CD4-positive, alpha-beta T cell treated with Interleukin-15 for 4 hours (primary cell): ENCODE results near the gene TRAF3IP1.
"Not testable (repeated sequence)": the region's sequence is repeated elsewhere in the genome, so short reads cannot be mapped to it uniquely, and the experiment has no call there.

Source experiments
- DNase-seq: peaks from one replicate; pipeline ENCODE4 v3.0.0-alpha.2; 2020; ENCODE audit warnings: low spot score

TRAF3IP1 gene

DNA sequence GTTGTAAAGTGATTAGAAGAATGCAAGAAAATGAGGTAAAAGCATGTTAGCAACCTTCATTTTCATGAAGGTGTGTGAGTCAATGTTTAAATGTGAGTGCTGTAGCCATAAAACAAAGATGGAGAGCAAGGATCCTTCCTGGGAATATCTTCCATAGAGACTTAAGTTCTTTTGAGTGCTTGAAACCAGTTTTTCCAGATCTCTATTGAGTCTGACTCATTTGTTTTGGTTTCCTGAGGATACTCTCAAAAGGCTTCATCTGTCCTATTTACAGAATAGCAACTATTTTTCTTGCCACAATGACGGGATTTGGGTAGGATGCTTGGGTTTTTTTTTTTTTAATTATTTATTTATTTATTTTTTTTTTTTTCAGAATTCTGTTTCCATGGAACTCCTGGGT, 60.5 kb downstream of the TRAF3IP1 start:
- no peak for DNase-seq

DNA sequence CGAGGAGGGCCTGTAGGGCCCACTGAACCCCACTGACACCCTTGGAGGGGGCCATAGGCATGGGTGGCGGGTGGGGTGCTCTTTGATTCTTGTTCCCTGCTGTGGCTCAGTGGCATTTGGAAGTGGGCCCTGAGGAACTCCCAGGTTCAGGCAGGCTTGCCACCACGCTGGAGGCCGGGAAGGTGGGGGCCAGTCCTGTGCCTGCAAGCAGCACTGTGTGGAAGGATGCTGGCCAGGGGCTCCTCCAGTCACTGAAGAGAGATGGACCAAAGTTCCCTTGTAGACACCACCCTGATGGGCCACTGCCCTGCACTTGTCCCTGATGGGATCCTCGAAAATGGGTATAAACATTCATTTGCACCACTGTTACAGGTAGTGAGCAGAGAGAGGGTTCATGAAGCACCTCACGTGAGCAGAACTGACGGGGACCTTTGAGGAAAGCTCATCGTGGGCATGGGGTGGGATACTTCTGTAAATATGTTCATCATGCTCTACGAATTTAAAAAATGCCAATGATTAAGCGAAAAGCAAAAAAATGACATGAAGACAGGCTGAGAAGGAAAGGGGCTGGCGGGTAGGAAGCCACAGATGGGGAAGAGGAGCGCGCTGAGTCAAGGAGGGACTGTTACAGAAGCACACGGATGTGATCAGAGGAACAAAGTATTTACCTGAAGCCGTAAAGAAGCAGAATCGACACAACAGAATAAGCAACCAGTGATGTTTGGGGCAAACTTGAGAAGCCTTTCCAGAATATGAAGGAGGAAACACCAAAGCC, 61.2 kb downstream of the TRAF3IP1 start:
- DNase-seq = no peak

DNA sequence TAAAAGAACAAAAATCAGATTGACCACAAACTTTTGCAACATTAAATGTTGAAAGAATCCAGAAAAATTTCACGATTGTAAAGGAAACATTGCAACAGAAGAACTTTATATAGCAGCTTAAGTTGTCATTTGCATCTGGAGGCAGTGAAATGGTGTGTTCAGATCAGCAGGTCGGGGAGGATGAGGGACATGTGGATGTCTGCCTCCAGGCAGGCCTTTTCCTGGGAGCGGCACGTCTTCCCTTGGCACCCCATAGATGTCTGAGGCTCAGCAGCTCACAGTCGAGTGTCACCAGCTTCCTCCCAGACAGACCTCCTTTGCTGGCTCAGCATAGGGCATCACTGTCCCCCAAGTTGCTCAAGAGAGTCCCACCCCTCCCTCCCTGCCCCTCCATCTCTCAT, 62.1 kb downstream of the TRAF3IP1 start:
- DNase-seq = no peak

DNA sequence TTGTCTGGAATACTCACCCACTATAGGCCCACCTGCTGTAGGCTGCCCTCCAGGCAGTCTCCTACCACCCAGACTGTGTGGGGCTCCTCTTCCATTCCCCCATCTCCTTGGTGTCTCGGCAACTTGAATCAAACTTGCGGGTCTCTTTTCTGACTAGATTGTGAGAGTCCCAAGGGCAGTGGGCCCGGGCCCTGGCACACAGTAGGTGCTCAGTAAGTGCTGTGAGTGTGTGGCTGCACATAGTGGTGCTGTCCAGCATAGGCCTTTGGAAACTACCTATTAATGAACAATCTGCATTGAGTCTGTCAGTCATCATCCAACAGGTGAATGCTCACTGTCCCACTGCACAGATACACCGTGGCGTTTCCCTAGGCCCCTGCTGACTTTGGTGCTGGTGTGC, 62.8 kb downstream of the TRAF3IP1 start:
- no peak for DNase-seq

DNA sequence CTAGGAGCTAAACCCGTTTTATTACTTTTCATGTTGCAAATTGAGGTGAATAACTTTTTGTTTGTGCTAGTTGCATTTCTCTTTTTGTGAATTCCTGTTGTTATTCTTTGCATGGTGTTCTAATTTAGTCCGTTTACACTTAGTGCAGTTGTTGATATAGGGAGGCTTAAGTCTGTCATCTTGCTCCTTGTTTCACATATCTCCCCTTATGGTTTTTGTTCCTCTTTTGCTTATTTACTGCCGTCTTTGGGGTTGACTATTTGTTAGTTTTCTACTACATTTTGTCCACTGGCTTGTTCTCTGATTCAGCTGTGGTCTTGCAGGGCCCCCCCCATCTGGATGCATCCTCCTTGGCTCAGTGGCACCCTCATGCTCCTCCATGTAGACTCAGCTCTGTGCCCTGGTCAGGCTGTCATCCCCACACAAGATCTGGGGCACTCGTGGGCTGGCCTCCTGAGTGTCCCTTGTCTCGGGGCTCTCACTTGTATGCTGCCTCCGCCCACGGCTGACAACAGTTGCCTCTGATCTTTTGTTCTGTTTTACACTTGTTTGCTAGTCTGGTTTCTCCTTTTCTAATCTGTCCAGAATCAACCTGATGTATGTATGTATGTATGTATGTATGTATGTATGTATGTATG, 63.5 kb downstream of the TRAF3IP1 start:
- DNase-seq = no peak

DNA sequence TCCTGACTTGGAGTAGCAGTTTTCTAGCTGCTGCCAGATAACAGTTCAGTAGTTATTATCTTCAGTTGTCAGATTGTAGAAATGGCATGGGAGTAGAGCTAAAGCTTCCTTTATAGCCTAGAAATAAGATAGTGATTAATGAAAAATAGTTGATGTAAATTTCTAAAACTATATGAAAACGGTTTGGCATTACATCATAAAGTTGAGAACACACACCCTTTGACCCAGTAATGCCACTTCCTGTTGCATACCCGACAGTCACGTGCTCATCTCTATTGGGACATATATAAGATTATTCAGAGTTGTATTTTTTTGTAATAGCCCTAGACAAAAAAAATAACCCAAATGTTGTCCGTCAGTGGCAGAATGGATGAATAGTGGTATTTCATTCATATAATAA, 67.0 kb downstream of the TRAF3IP1 start:
- no peak for DNase-seq

DNA sequence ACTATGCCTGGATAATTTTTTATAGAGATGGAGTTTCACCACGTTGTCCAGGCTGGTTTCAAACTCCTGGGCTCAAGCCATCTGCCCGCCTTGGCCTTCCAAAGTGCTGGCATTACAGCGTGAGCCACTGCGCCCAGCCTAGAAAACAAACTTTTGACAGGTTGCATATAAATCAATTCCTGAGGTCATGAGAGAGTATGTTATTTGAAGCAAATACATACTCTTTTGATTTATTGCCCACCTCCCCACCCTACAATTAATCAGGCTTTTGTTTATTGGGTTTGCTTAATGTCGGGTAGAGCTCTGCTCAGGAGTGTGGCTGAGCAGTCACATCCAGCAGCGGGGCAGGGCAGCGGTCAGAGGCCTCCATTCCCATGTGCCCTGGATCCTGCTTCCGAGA, 68.5 kb downstream of the TRAF3IP1 start:
- no peak for DNase-seq

DNA sequence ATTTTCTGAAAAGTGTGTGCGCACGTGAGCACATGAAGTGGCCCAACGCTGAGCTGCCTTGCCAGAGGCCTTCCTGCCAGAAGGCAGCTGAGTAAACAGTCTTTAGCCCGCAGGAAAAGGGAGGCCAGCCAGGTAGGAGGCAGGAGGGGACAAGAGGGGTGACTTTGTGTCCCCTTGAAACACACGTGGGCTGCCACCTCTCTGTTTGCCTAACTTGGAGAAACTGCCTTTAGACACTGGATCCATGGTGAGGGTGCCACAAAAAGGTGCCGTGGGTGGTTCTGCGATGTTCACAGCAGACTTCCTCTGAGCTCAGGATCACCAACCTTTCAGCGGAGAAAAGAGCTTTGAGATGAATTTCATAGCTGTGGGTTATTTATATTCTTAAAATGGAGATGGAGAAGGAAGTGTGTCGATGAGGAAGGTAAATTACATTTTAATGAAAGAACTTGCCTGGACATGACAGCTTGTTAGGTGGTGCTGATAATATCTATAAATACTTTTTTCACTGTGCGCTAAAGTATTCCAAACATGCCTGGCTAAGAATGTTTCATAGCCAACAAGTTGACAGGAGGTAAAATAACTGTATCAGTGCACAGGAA, 69.8 kb downstream of the TRAF3IP1 start:
- no peak for DNase-seq

DNA sequence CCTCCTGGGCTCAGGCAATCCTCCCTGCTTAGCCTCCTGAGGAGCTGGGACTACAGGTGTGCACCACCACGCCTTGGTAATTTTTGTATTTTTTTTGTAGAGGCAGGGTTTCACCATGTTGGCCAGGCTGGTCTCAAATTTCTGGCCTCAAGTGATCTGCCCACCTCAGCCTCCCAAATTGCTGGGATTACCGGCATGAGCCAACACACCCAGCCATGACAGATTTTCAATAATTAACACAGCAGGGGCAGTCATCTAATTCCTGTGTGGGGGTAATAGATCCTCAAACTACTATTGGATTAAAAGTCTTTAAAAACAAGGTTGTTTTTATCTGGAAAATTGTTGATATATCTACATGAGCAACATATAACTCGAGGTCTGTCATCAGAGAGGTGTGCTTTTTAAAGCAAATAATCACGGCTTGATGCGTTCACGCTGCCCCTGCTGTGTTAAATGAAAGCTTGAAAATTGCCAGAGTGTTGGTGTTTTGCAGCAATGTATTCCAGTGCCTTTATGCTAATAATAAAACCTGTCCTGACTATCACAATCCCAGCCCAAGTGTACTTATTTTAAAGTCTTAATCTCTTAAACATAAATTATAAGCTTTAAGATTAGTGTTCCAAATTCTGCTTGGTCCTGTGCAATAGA, 70.8 kb downstream of the TRAF3IP1 start:
- DNase-seq = no peak

DNA sequence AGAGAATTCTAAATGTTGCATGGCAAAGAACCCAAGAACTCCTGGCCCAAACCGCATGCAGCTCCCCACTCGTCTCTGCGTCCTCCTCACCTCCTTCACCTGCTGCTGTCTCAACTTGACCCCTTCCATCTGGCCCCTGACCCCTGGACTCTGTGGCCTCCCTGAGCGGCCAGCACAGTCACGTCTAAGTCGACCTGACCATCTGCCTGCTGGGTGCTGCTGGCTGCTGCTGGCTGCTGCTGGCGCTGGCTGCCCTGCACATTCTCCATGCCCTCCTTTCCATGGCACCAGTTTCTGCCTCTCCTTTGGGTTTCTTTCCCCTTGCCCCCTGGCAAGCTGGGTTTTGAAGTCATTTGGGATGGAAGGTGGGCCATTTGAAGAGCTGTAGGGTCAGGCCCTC, 76.3 kb downstream of the TRAF3IP1 start:
- no peak for DNase-seq

DNA sequence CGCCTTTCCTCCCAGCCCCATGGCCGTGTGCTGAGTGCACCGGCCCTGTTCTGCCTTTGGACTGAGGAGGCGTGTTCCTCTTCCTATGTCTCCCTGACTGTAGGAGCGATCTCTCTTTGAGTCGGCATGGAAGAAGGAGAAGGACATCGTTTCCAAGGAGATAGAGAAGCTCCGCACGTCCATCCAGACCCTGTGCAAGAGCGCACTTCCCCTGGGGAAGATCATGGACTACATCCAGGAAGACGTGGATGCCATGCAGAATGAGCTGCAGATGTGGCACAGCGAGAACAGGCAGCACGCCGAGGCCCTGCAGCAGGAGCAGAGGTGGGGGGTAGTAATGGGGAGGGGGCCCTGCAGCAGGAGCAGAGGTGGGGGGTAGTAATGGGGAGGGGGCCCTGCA, 77.0 kb downstream of the TRAF3IP1 start:
- no peak for DNase-seq

DNA sequence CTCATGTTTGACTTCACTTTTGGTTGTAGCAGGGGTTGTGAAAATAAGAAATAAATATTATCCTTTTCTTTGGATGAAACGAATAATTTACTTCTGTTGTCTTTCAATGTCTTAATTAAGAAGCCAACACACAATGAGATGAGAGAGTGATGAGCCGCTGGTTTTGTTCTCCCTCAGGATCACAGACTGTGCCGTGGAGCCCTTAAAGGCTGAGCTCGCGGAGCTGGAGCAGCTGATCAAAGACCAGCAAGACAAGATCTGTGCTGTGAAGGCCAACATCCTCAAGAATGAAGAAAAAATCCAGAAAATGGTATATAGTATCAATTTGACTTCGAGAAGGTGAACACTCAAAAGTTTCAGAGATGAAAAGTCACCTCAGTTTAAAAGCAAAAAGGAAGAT, 78.3 kb downstream of the TRAF3IP1 start:
- DNase-seq = no peak

DNA sequence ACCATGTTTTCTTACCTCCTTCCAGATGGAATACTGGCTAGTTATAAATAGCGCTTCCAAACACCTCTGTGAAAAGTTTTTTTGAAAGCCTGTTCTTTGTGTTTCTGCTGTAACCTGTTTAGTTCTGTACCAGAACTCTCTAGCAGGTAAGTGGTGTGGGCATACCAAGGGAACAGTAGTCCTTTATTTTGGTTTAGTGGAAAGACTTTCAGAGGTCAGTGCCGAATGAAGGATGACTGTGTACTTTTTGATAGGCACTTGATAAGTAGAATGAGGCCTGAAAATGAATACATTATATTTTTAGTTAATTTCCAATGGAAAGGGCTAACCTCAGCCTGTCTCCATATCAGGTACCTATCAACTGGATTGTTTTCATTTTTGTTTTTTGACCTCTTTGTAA, 78.8 kb downstream of the TRAF3IP1 start:
- DNase-seq = no peak

DNA sequence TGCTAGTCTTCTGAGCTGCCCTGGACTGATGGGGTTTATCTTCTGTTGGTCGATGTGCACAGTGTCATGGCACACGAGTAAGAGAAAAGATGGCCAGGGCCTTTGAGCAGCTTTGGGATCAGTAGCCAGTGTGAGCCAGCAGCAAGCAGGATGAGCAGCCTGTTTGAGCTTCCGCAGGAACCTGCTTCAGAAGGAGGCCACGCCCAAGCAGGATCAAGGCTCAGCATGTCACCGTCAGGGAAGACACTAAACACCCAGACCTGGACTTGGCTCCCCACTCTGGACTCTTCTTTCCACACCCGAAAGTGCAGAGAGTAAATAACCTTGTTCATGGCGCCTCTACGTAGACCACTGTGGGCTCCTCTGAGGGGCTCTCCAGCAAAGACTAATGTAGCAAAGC, 81.2 kb downstream of the TRAF3IP1 start:
- no peak for DNase-seq

DNA sequence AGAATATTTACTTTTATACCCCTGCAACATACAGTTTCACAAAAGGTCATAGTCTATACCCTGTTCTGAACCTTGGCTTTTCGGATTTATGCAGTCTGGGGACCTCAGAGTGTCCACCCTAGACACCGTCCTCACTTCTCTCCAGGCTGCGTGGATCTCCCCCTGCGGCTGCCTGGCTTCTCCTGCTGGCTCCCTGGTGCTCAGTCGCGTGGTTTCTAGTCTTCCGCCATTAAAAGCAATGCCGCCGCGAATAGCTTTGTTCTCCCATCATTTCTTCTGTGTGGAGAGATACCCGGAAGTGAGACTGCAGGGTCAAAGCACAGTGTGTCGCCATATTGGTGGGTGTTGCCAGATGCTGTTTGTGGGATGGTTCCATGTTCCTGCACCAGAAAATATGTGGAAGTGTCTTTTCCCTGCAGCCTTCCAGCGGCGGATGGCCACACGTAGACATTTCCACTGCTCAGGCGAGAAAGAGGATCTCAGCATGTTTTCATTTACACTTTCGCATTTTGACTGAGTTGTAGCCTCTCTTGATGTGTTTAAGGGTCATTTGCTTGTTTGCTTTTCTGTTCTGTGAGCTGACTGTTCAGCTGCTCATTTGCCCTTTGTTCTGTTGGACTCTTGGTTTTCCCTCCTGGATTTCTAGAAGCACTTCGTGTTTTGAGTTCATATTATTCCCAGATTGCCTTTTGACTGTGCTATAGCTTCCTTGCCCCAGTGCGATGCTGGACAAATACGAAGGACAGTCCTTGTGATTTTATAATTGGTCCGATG, 83.5 kb downstream of the TRAF3IP1 start:
- DNase-seq = no peak

DNA sequence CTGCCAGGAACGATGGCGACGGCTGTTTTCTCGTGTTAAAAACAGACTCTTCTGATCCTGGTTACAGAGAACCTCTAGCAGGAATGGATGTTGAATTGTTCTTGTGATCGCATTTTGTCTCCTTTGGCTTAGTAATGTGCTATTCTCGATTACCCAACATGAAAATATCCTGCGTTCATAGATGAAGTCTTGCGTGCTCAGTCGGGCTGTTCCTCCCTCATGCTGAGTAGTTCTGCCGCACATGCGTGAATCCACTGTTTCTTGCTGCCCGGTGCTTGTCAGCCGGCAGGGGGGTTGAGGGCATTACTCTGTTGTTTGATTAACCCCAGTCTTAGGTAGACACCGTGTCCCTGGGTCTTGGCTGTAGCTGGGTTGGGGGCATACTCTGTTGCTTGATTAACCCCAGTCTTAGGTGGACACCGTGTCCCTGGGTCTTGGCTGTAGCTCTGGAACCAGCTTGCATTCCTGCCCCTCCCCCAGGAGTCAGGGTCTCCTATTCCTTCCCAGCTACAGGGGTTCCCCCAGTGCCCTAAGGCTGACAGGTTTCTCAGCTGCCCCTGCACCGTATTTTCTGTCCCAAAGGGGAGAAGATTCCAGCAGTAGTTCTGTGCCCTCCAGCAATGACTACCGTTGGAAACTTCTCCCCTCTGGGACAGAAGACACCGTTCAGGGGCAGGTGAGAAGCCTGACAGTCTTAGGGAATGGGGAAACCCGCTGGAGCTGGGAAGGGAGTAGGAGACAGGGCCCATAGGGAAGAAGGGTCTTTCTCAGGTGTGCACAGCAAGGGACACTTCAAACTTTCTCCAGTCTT, 84.3 kb downstream of the TRAF3IP1 start:
- no peak for DNase-seq

DNA sequence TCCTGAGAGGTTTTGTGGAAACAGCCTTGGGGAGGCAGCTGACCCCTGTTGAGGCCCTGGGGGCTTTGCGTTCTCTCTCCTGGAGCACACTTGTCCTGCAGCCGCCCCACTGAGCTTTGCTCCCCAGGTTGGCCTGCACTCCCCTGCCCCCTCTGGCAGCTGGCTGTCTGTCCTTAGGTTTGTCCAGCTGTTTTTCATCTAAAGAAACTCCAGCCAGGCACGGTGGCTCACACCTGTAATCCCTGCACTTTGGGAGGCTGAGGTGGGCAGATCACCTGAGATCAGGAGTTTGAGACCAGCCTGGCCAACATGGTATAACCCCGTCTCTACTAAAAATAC, 84.9 kb downstream of the TRAF3IP1 start:
- DNase-seq = not testable (repeated sequence)

DNA sequence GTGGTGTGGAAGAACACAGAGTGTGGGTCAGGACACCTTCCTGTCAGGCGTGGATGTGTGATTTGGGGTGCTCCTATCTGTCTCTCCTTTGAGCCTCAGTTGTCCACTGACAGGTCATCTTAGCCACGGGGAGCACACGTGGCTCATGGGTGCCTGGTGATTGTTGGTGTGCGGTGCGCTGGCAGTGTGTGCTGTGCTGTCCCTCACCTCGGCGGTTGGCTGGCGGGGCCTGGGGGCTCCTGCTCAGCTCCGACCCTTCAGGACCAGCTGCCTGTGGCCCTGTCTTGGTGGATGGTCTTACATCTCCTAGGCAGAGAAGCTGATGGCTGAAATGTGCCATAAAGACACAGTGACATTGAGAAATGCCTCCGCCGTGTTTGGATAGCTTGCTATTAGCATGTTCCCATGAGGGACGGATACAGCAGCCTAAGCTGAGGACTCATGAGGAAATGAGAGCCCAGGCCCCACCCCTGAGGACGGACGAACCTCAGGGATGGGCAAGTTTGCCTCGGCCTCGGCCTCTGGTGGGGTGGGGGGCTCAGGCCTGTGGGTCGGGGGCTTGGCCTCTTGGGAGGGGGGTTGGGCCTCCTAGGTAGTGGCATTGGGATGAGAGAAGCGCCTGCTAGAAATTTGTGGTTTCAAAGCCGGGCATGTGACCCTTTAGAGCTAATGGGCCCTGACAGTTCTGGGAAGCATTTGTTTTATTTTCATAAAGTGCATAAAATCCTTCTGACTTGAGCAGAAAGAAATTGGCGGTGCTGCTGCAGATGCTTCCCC, 86.1 kb downstream of the TRAF3IP1 start:
- no peak for DNase-seq

DNA sequence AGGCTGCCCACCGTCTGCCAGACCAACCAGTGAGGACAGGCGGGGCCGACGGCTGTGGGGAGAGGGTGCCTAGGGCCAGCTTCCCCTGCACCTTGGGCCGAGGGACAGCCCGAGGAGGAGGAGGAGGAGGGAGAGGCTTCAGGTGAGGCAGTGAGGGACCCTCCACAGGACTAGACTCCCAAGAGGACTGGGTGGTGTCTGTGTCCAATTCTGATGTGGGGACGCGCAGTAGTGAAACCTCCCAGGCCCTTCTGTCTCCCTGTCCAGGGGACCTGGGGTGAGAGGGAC, 86.6 kb downstream of the TRAF3IP1 start:
- DNase-seq = no peak

DNA sequence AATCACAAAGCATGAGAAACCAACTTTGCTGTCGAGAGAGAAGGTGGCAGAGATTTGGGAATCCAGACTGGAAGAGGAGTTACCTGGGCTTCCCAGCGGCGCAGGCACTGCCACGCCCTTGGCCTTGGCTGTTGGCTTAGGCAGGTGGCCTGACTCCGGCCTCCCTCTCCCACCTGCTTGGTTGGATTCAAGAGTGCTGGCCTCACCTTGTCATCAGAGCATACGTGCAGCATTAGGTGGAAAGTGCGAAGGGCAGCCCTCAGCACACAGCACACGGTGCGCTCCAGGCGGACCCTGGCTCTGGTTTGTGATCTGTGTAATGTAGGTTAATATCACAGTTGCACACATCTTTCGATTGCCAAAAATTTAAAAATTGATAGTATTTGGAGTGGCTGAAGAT, 87.2 kb downstream of the TRAF3IP1 start:
- no peak for DNase-seq
